Measurements from ENCODE around the gene ARMC5.

- TF ChIP-seq CREB5 (CRISPR knock-in tag; IDR thresholded peaks at IDR 0.05; ENCODE audit: low read depth) (no peak), ESRRG (CRISPR knock-in tag; IDR thresholded peaks at IDR 0.05) (no peak), ZNF565 (CRISPR knock-in tag; conservative IDR thresholded peaks at IDR 0.05; ENCODE audit: low read depth) (no peak), GLIS3 (CRISPR knock-in tag; IDR thresholded peaks at IDR 0.05) (no peak), SNAI2 (CRISPR knock-in tag; IDR thresholded peaks at IDR 0.05) (no peak), PATZ1 (CRISPR knock-in tag; IDR thresholded peaks at IDR 0.05; ENCODE audit: borderline replicate concordance) (no peak), ZNF8 (CRISPR knock-in tag; IDR thresholded peaks at IDR 0.05) (no peak), RARB (CRISPR knock-in tag; IDR thresholded peaks at IDR 0.05) (no peak), TSHZ2 (CRISPR knock-in tag; IDR thresholded peaks at IDR 0.05) (no peak), BACH2 (CRISPR knock-in tag; IDR thresholded peaks at IDR 0.05; ENCODE audit: borderline replicate concordance) (no peak), TOX (CRISPR knock-in tag; IDR thresholded peaks at IDR 0.05; ENCODE audit: borderline replicate concordance) (no peak), ZC3H10 (CRISPR knock-in tag; IDR thresholded peaks at IDR 0.05) (no peak), ZFP3 (CRISPR knock-in tag; IDR thresholded peaks at IDR 0.05) (no peak), ISL1 (CRISPR knock-in tag; IDR thresholded peaks at IDR 0.05) (no peak)
These were observed 7.1 kb downstream of the ARMC5 start for GRCh38 chr16:31466381-31466841.
